ENCODE data around the gene KBTBD13.

KBTBD13 gene

GRCh38 chr15:65076486-65077290, at the start of gene KBTBD13:
Gene KBTBD13 (plus strand): TSS chr15:65076746. CDS start chr15:65076816, 70 bp downstream.
- no peak for DNase-seq (ENCODE audit: low read depth)

GRCh38 chr15:65026756-65027155, 49.8 kb upstream of the KBTBD13 start:
- DNase-seq (ENCODE audit: low read depth): no peak

- DNase-seq (ENCODE audit: low read depth): no peak
Observed at GRCh38 chr15:65027593-65027992, 49.0 kb upstream of the KBTBD13 start.

- no peak for DNase-seq (ENCODE audit: low read depth)
Observed at GRCh38 chr15:65028338-65028737, 48.2 kb upstream of the KBTBD13 start.

GRCh38 chr15:65028921-65029735, 47.4 kb upstream of the KBTBD13 start, which contains the start of gene MTFMT:
Gene MTFMT (minus strand): TSS chr15:65029639. CDS start chr15:65029613, 26 bp downstream.
- DNase-seq (ENCODE audit: low read depth): peak; percentile 60

GRCh38 chr15:65029736-65030208, 46.8 kb upstream of the KBTBD13 start:
- no peak for DNase-seq (ENCODE audit: low read depth)

- peak; percentile 58 for DNase-seq (ENCODE audit: low read depth)
Observed at GRCh38 chr15:65032801-65033537, 43.6 kb upstream of the KBTBD13 start.

- DNase-seq (ENCODE audit: low read depth): peak; percentile 44
Observed at GRCh38 chr15:65033659-65034269, 42.8 kb upstream of the KBTBD13 start.

- DNase-seq (ENCODE audit: low read depth): no peak
Observed at GRCh38 chr15:65034719-65035118, 41.8 kb upstream of the KBTBD13 start.

GRCh38 chr15:65037309-65037708, 39.2 kb upstream of the KBTBD13 start:
- no peak for DNase-seq (ENCODE audit: low read depth)

- DNase-seq (ENCODE audit: low read depth): no peak
Observed at GRCh38 chr15:65038428-65038827, 38.1 kb upstream of the KBTBD13 start.

- DNase-seq (ENCODE audit: low read depth): no peak
Observed at GRCh38 chr15:65038836-65039235, 37.7 kb upstream of the KBTBD13 start.

GRCh38 chr15:65040461-65040860, 36.1 kb upstream of the KBTBD13 start:
- no peak for DNase-seq (ENCODE audit: low read depth)

GRCh38 chr15:65041787-65042186, 34.8 kb upstream of the KBTBD13 start:
- no peak for DNase-seq (ENCODE audit: low read depth)

GRCh38 chr15:65042776-65043327, 33.7 kb upstream of the KBTBD13 start:
- DNase-seq (ENCODE audit: low read depth): no peak

GRCh38 chr15:65044218-65044617, 32.3 kb upstream of the KBTBD13 start:
- DNase-seq (ENCODE audit: low read depth): peak; percentile 76

GRCh38 chr15:65044724-65045481, 31.6 kb upstream of the KBTBD13 start, which contains the start of gene SLC51B:
Gene SLC51B (plus strand): TSS chr15:65045387. CDS start chr15:65050005, 4,618 bp downstream.
- no peak for DNase-seq (ENCODE audit: low read depth)

GRCh38 chr15:65048241-65048640, 28.3 kb upstream of the KBTBD13 start:
- no peak for DNase-seq (ENCODE audit: low read depth)

- DNase-seq (ENCODE audit: low read depth): peak; percentile 93
Observed at GRCh38 chr15:65049418-65049840, 27.1 kb upstream of the KBTBD13 start.

- DNase-seq (ENCODE audit: low read depth): no peak
Observed at GRCh38 chr15:65050270-65050669, 26.3 kb upstream of the KBTBD13 start.

Data from amniotic epithelial cell (primary cell).